Panc1 (cell line): ENCODE measurements around the gene LAMB4. TPM values are rescaled to one million over a fixed set of nuclear protein-coding genes. Genes with fewer than 3 reads are reported as not detected.
A peak's percentile ranks its signal among the peaks of the same experiment; 100 is the strongest.

Experiments
- ATAC-seq: fragments of 200-7000 bp; cut with Tn5 transposase; 2 replicates; pipeline ENCODE4 v1.9.1; 2020; ENCODE audit warnings: mild to moderate bottlenecking, moderate library complexity
- BruUV-seq: library from RNA; stranded (reverse); fragments of 400-500 nt; replicated peaks from 2 replicates; lab custom pipeline; 2021; lab: Mats Ljungman, UMichigan
- CTCF ChIA-PET: fragments of 300-600 bp; sonication (Branson Sonifier 250); formaldehyde crosslinking; loops from one replicate; lab custom pipeline; 2022; ENCODE audit warnings: antibody characterized with exemption; lab: Charles Lee
- POLR2A ChIA-PET: fragments of 300-600 bp; sonication (Branson Sonifier 250); formaldehyde crosslinking; loops from one replicate; lab custom pipeline; 2022; ENCODE audit warnings: antibody characterized with exemption; lab: Charles Lee
- DNase-seq: peaks from one replicate; pipeline ENCODE4 v3.0.0-alpha.2; 2010; ENCODE audit warnings: low read depth, low spot score
- H3K27ac ChIP-seq: 2 replicates; pipeline ENCODE4 v1.5.1; 2011; ENCODE audit warnings: mild to moderate bottlenecking, low read length, inconsistent platforms
- H3K27me3 ChIP-seq: fragments of 200-500 bp; sonication (Bioruptor generic); 2 replicates; pipeline ENCODE4 v1.6.0; 2014; ENCODE audit warnings: low read length, inconsistent platforms; ENCODE audit not compliant: control insufficient read depth, insufficient read depth
- H3K36me3 ChIP-seq: fragments of 200-500 bp; sonication (Bioruptor generic); 2 replicates; pipeline ENCODE4 v1.5.1; 2014; ENCODE audit warnings: inconsistent platforms, mild to moderate bottlenecking, low read length, moderate library complexity; ENCODE audit not compliant: control insufficient read depth, insufficient read depth
- H3K4me1 ChIP-seq: 2 replicates; pipeline ENCODE4 v1.5.1; 2011; ENCODE audit warnings: inconsistent platforms, mild to moderate bottlenecking, low read length, moderate library complexity; ENCODE audit not compliant: control insufficient read depth, insufficient read depth
- H3K4me3 ChIP-seq, 2 experiments: 2 replicates each; pipeline ENCODE4 v1.5.1; 2011 to 2012; ENCODE audit warnings: low read depth in 2 of 2, low read length in 2 of 2, mild to moderate bottlenecking in 2 of 2, inconsistent platforms in 1 of 2, moderate library complexity in 1 of 2
- H3K9me3 ChIP-seq: fragments of 200-500 bp; sonication (Bioruptor generic); 2 replicates; pipeline ENCODE4 v1.5.1; 2014; ENCODE audit warnings: low read depth, mild to moderate bottlenecking, inconsistent platforms, low read length, moderate library complexity; ENCODE audit not compliant: control insufficient read depth, insufficient read depth
- POLR2AphosphoS5 ChIP-seq: IDR thresholded peaks from 2 replicates; pipeline ENCODE4 v1.6.1; 2012; ENCODE audit warnings: mild to moderate bottlenecking, low read depth, low read length, moderate library complexity
- SIN3A ChIP-seq: IDR thresholded peaks from 2 replicates; pipeline ENCODE4 v1.6.1; 2012; ENCODE audit warnings: low read depth, mild to moderate bottlenecking, low read length, moderate library complexity, borderline replicate concordance; ENCODE audit not compliant: insufficient read depth
- TCF7L2 ChIP-seq: IDR thresholded peaks from 2 replicates; pipeline ENCODE4 v1.6.1; 2011; ENCODE audit warnings: mild to moderate bottlenecking, low read depth, low read length, inconsistent platforms
- in situ Hi-C: cut with HindIII; loops from 2 replicates; pipeline ENCODE4 v1.10.0; 2016; ENCODE audit warnings: low sequenced_read_pairs, low pct_unique_long_range_greater_than_20kb
- intact Hi-C: fragments of 100-400 bp; cut with micrococcal nuclease; formaldehyde crosslinking; loops from one replicate; pipeline ENCODE4 v1.10.0; 2022; ENCODE audit not compliant: unreplicated experiment
- total RNA-seq: library from RNA; stranded (reverse); gene quantifications from one replicate; pipeline ENCODE4 v1.2.1, GENCODE V29; 2021; ENCODE audit not compliant: unreplicated experiment
- TF ChIP-seq, protein P1 (sequence below), 2 experiments: IDR thresholded peaks; 2 replicates each; pipeline ENCODE4 v1.6.1; 2011 to 2012; ENCODE audit warnings: low read depth in 2 of 2, control low read depth in 1 of 2, low read length in 1 of 2, mild to moderate bottlenecking in 1 of 2, moderate library complexity in 1 of 2; ENCODE audit not compliant: insufficient read depth in 1 of 2
- TF ChIP-seq, protein P2 (sequence below): fragments of 450-650 bp; IDR thresholded peaks from 2 replicates; pipeline ENCODE4 v1.5.1; 2017; ENCODE audit warnings: mild to moderate bottlenecking

LAMB4 gene
- total RNA-seq, 1 experiment from 2014 or later = not detected

DNA sequence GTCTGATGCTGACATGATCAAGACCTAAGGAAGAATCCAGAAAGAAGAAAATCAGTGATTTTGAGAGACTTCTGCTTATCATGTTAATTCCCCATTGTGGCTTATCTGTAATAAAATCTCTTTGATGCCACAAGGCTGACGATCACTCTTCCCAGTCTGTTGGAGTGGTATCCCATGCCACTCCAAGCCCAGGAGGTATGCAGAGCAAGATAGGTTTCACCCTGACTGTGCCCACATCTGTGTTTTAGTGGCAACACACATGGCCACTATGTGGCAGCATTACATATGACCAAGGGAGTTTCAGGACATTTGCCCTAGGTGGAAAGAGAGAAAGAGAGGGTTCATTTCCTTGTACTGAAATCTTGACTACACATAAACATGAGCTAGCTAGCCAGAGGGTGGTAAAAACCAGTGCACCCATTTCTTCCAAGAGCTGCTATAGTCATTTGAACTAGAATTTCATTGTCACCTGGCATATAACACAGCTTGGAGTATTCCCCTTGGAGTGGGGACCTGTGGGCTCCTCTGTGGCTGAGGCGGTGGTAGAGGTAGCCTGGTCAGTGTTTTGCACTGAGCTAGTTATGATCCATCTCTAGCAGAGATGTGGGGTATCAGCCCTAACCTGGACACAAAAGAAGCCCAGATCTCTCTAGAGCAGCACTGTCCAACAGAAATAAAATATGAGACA, 20.8 kb downstream of the LAMB4 start:
- H3K36me3 ChIP-seq = no peaks in the 10 kb centered on the region
- no peak overlapping the region for H3K27ac ChIP-seq
- no peak for TF ChIP-seq SIN3A
- TF ChIP-seq, protein P1, sequence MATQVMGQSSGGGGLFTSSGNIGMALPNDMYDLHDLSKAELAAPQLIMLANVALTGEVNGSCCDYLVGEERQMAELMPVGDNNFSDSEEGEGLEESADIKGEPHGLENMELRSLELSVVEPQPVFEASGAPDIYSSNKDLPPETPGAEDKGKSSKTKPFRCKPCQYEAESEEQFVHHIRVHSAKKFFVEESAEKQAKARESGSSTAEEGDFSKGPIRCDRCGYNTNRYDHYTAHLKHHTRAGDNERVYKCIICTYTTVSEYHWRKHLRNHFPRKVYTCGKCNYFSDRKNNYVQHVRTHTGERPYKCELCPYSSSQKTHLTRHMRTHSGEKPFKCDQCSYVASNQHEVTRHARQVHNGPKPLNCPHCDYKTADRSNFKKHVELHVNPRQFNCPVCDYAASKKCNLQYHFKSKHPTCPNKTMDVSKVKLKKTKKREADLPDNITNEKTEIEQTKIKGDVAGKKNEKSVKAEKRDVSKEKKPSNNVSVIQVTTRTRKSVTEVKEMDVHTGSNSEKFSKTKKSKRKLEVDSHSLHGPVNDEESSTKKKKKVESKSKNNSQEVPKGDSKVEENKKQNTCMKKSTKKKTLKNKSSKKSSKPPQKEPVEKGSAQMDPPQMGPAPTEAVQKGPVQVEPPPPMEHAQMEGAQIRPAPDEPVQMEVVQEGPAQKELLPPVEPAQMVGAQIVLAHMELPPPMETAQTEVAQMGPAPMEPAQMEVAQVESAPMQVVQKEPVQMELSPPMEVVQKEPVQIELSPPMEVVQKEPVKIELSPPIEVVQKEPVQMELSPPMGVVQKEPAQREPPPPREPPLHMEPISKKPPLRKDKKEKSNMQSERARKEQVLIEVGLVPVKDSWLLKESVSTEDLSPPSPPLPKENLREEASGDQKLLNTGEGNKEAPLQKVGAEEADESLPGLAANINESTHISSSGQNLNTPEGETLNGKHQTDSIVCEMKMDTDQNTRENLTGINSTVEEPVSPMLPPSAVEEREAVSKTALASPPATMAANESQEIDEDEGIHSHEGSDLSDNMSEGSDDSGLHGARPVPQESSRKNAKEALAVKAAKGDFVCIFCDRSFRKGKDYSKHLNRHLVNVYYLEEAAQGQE (IDR thresholded peaks at IDR 0.05; ENCODE audit: insufficient read depth in 1 of 2, low read depth in 2 of 2, low read length in 1 of 2) = no peak
- no peak for TF ChIP-seq POLR2AphosphoS5
- TF ChIP-seq, protein P2, sequence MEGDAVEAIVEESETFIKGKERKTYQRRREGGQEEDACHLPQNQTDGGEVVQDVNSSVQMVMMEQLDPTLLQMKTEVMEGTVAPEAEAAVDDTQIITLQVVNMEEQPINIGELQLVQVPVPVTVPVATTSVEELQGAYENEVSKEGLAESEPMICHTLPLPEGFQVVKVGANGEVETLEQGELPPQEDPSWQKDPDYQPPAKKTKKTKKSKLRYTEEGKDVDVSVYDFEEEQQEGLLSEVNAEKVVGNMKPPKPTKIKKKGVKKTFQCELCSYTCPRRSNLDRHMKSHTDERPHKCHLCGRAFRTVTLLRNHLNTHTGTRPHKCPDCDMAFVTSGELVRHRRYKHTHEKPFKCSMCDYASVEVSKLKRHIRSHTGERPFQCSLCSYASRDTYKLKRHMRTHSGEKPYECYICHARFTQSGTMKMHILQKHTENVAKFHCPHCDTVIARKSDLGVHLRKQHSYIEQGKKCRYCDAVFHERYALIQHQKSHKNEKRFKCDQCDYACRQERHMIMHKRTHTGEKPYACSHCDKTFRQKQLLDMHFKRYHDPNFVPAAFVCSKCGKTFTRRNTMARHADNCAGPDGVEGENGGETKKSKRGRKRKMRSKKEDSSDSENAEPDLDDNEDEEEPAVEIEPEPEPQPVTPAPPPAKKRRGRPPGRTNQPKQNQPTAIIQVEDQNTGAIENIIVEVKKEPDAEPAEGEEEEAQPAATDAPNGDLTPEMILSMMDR = peak; percentile 69
- TF ChIP-seq TCF7L2 = no peak
- intact Hi-C loops = no loop called here
- in situ Hi-C loops = no loop called here
- H3K4me3 ChIP-seq = no peak overlapping the region
- BruUV-seq = no TSS peak
- ChIA-PET CTCF (interaction anchor here (0.5 to 1.0 kb wide), 2 partner anchors 11 to 36 kb away, joined by 3 read pairs; no protein-coding TSS in a partner anchor), POLR2A (no interaction called here)
- H3K27me3 ChIP-seq = no peaks in the 10 kb centered on the region
- H3K4me1 ChIP-seq = no peaks in the 10 kb centered on the region
- H3K9me3 ChIP-seq = no peaks in the 10 kb centered on the region
- ATAC-seq (peak; percentile 72), DNase-seq (no peak)

DNA sequence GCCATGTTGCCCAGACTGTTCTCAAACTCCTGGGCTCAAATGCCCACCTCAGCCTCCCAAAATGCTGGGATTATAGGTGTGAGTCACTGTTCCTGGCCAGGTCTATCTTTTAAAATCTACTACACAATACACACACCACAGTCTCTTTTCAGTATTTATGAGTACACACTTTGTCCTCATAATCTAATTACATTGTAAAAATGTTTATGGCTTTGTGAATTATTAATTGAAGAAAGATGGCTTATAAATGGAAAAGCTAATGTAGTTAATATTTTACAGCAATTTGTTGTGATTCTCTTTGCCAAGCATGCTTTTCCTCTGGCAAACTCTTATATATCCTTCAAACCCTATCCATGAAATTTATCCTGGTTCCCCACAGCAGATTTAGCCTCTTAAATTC, 22.0 kb downstream of the LAMB4 start:
- Histone ChIP-seq H3K36me3 (no peaks in the 10 kb centered on the region), H3K4me1 (no peaks in the 10 kb centered on the region), H3K9me3 (no peaks in the 10 kb centered on the region), H3K27me3 (no peaks in the 10 kb centered on the region), H3K4me3 (no peak overlapping the region), H3K27ac (no peak overlapping the region)
- intact Hi-C loops (no loop called here), in situ Hi-C loops (no loop called here)
- BruUV-seq = no TSS peak
- CTCF ChIA-PET = no interaction called here
- DNase-seq (no peak), ATAC-seq (no peak)
- POLR2A ChIA-PET = no interaction called here
- TF ChIP-seq, protein P1 (IDR thresholded peaks at IDR 0.05; ENCODE audit: insufficient read depth in 1 of 2, low read depth in 2 of 2, low read length in 1 of 2) = no peak
- TF ChIP-seq, protein P2 = no peak
- TF ChIP-seq POLR2AphosphoS5 (no peak), TCF7L2 (no peak), SIN3A (no peak)
